HG03108 (cell line): ENCODE measurements around the gene R3HDM2.
"Not testable (repeated sequence)": the region's sequence is repeated elsewhere in the genome, so short reads cannot be mapped to it uniquely, and the experiment has no call there.

Experiments
- ATAC-seq: cut with Tn5 transposase; IDR thresholded peaks from one replicate; pipeline ENCODE4 v1.9.1; 2021; ENCODE audit warnings: moderate library complexity; ENCODE audit not compliant: unreplicated experiment

R3HDM2 gene

GRCh38 chr12:57384478-57384877, 46.4 kb downstream of the R3HDM2 start:
- ATAC-seq, result no peak

GRCh38 chr12:57381693-57382220, 49.1 kb downstream of the R3HDM2 start:
- ATAC-seq, result no peak

GRCh38 chr12:57380300-57380699, 50.5 kb downstream of the R3HDM2 start:
- no peak for ATAC-seq

GRCh38 chr12:57377103-57377840, 53.6 kb downstream of the R3HDM2 start:
- ATAC-seq, result no peak

- ATAC-seq, result no peak
Observed at GRCh38 chr12:57372233-57372632, 58.6 kb downstream of the R3HDM2 start.

- ATAC-seq, result no peak
Observed at GRCh38 chr12:57370696-57371095, 60.1 kb downstream of the R3HDM2 start.

- no peak for ATAC-seq
Observed at GRCh38 chr12:57370072-57370471, 60.8 kb downstream of the R3HDM2 start.

GRCh38 chr12:57369202-57369601, 61.6 kb downstream of the R3HDM2 start:
- ATAC-seq, result no peak

- no peak for ATAC-seq
Observed at GRCh38 chr12:57368349-57369095, 62.3 kb downstream of the R3HDM2 start.

GRCh38 chr12:57367121-57367520, 63.7 kb downstream of the R3HDM2 start:
- ATAC-seq, result no peak

GRCh38 chr12:57366315-57366714, 64.5 kb downstream of the R3HDM2 start:
- no peak for ATAC-seq

- ATAC-seq, result not testable (repeated sequence)
Observed at GRCh38 chr12:57364156-57364555, 66.7 kb downstream of the R3HDM2 start.

GRCh38 chr12:57360468-57360867, 70.4 kb downstream of the R3HDM2 start:
- no peak for ATAC-seq

GRCh38 chr12:57358646-57359045, 72.2 kb downstream of the R3HDM2 start:
- no peak for ATAC-seq

- ATAC-seq, result no peak
Observed at GRCh38 chr12:57355734-57356133, 75.1 kb downstream of the R3HDM2 start.

GRCh38 chr12:57352166-57352565, 78.7 kb downstream of the R3HDM2 start:
- ATAC-seq, result no peak

GRCh38 chr12:57347284-57347683, 83.6 kb downstream of the R3HDM2 start:
- no peak for ATAC-seq

GRCh38 chr12:57343703-57344378, 87.0 kb downstream of the R3HDM2 start:
- no peak for ATAC-seq

- ATAC-seq, result no peak
Observed at GRCh38 chr12:57342207-57342691, 88.6 kb downstream of the R3HDM2 start.

- no peak for ATAC-seq
Observed at GRCh38 chr12:57341275-57341990, 89.4 kb downstream of the R3HDM2 start.

GRCh38 chr12:57340104-57340503, 90.7 kb downstream of the R3HDM2 start:
- ATAC-seq, result no peak
